Neural cell (in vitro differentiated cells): ENCODE data around the gene NXF3. TPM values are rescaled to one million over a fixed set of nuclear protein-coding genes. Genes with fewer than 3 reads are reported as not detected.
"Not testable (repeated sequence)": the region's sequence is repeated elsewhere in the genome, so short reads cannot be mapped to it uniquely, and the experiment has no call there.

Experiments
- H2AFZ ChIP-seq: fragments of 200-600, 300-800 bp; sonication (generic), shearing (Covaris generic); 2 replicates; pipeline ENCODE4 v1.6.0; 2014; ENCODE audit warnings: low read depth, mild to moderate bottlenecking, antibody characterized with exemption, low read length, moderate library complexity
- H3F3A ChIP-seq: fragments of 200-600 bp; shearing (Covaris generic); 2 replicates; pipeline ENCODE4 v1.6.1; 2016; ENCODE audit warnings: mild to moderate bottlenecking, moderate library complexity, mixed read lengths, antibody characterized with exemption, low read length; ENCODE audit not compliant: insufficient read depth, poor library complexity, severe bottlenecking
- H3K27ac ChIP-seq: fragments of 200-600, 300-800 bp; sonication (generic), shearing (Covaris generic); 2 replicates; pipeline ENCODE4 v1.5.1; 2014; ENCODE audit warnings: mild to moderate bottlenecking, low read length, moderate library complexity
- H3K27me3 ChIP-seq: fragments of 300-800, 200-600 bp; sonication (generic), shearing (Covaris generic); 2 replicates; pipeline ENCODE4 v1.6.0; 2014; ENCODE audit warnings: mild to moderate bottlenecking, low read depth, low read length, moderate library complexity; ENCODE audit not compliant: insufficient read depth
- H3K36me3 ChIP-seq: fragments of 300-800, 200-600 bp; sonication (generic), shearing (Covaris generic); 2 replicates; pipeline ENCODE4 v1.5.1; 2014; ENCODE audit warnings: mild to moderate bottlenecking, antibody characterized with exemption, low read length, moderate library complexity; ENCODE audit not compliant: insufficient read depth
- H3K4me2 ChIP-seq: fragments of 300-800, 200-600 bp; sonication (generic), shearing (Covaris generic); 2 replicates; pipeline ENCODE4 v1.6.0; 2014; ENCODE audit warnings: mild to moderate bottlenecking, low read length
- H3K4me3 ChIP-seq: fragments of 300-800, 200-600 bp; sonication (generic), shearing (Covaris generic); 2 replicates; pipeline ENCODE4 v1.5.1; 2014; ENCODE audit warnings: mild to moderate bottlenecking, low read length, moderate library complexity
- H3K79me2 ChIP-seq: fragments of 200-600 bp; shearing (Covaris generic); replicated peaks from 2 replicates; pipeline ENCODE4 v1.6.0; 2014; ENCODE audit warnings: mild to moderate bottlenecking, low read length, moderate library complexity; ENCODE audit not compliant: insufficient read depth
- H3K9ac ChIP-seq: fragments of 300-800, 200-600 bp; sonication (generic), shearing (Covaris generic); 2 replicates; pipeline ENCODE4 v1.6.1; 2016; ENCODE audit warnings: mild to moderate bottlenecking, low read length, mixed read lengths
- H3K9me2 ChIP-seq: fragments of 200-600 bp; shearing (Covaris generic); 2 replicates; pipeline ENCODE4 v1.6.1; 2016; ENCODE audit warnings: mild to moderate bottlenecking, low read length, mixed read lengths; ENCODE audit not compliant: insufficient read depth
- H3K9me3 ChIP-seq: fragments of 200-600, 300-800 bp; sonication (generic), shearing (Covaris generic); 2 replicates; pipeline ENCODE4 v1.6.1; 2016; ENCODE audit warnings: mild to moderate bottlenecking, mixed run types, low read length, moderate library complexity, mixed read lengths
- H4K20me1 ChIP-seq: fragments of 200-600 bp; shearing (Covaris generic); 2 replicates; pipeline ENCODE4 v1.6.1; 2016; ENCODE audit warnings: mild to moderate bottlenecking, mixed run types; ENCODE audit not compliant: insufficient read depth
- EZH2 ChIP-seq: fragments of 200-600, 300-800 bp; shearing (Covaris generic), sonication (generic); IDR thresholded peaks from 2 replicates; pipeline ENCODE4 v1.6.1; 2014; ENCODE audit warnings: antibody characterized with exemption, low read length, borderline replicate concordance, mild to moderate bottlenecking; ENCODE audit not compliant: insufficient read depth, poor library complexity, severe bottlenecking
- POLR2AphosphoS5 ChIP-seq: IDR thresholded peaks from 2 replicates; pipeline ENCODE4 v1.6.1; 2012
- RAD21 ChIP-seq: fragments of 450-650 bp; conservative IDR thresholded peaks from 2 replicates; pipeline ENCODE4 v1.6.1; 2014; ENCODE audit warnings: antibody characterized with exemption, mild to moderate bottlenecking, moderate library complexity
- REST ChIP-seq: IDR thresholded peaks from 2 replicates; pipeline ENCODE4 v1.6.1; 2012; ENCODE audit warnings: borderline replicate concordance
- TAF1 ChIP-seq: IDR thresholded peaks from 2 replicates; pipeline ENCODE4 v1.6.1; 2012; ENCODE audit warnings: low read depth
- polyA plus RNA-seq: library from polyadenylated mRNA; depleted of rRNA; stranded (reverse); fragments of >200 nt; gene quantifications from 2 replicates; pipeline ENCODE4 v1.2.3, GENCODE V29; 2014

NXF3 gene
- polyA plus RNA-seq, 1 donor from 2014 or later = not detected

GRCh38 chrX:103051260-103051789 is 41.6 kb downstream of the NXF3 start:
- Histone ChIP-seq H3K4me2 (no peak overlapping the region), H2AFZ (no peak overlapping the region), H3K9ac (no peak overlapping the region), H3K27me3 (no peaks in the 10 kb centered on the region), H3F3A (no peaks in the 10 kb centered on the region), H3K9me2 (no peaks in the 10 kb centered on the region), H4K20me1 (no peaks in the 10 kb centered on the region), H3K27ac (no peak overlapping the region), H3K4me3 (no peak overlapping the region), H3K36me3 (no peaks in the 10 kb centered on the region), H3K9me3 (no peaks in the 10 kb centered on the region), H3K79me2 (no peaks in the 10 kb centered on the region)
- TF ChIP-seq POLR2AphosphoS5 = no peak
- TF ChIP-seq RAD21 = no peak
- no peak for TF ChIP-seq EZH2
- no peak for TF ChIP-seq TAF1
- TF ChIP-seq REST = no peak

- H4K20me1 ChIP-seq, H3K9me3 ChIP-seq, H3F3A ChIP-seq, H3K4me3 ChIP-seq, H3K27me3 ChIP-seq, H3K79me2 ChIP-seq, H3K4me2 ChIP-seq, H3K9me2 ChIP-seq, H3K9ac ChIP-seq, H2AFZ ChIP-seq, H3K36me3 ChIP-seq, H3K27ac ChIP-seq: not testable (repeated sequence)
Measured at GRCh38 chrX:103033371-103033770, 59.6 kb downstream of the NXF3 start.

Other genes starting within 250 kb of the NXF3 start
- gene RAB40AL, start 155.9 kb downstream of the NXF3 start, polyA plus RNA-seq = 0.35 TPM in 1 of 2 replicates, not detected in the other
- 1,035 and 1,048 TPM in 2 replicates for gene BEX1, start 29.0 kb downstream of the NXF3 start, polyA plus RNA-seq
- gene BEX4, start 122.0 kb upstream of the NXF3 start, polyA plus RNA-seq = 383 and 417 TPM in 2 replicates
- 145 and 167 TPM in 2 replicates for gene TCEAL8, start 162.0 kb upstream of the NXF3 start, polyA plus RNA-seq
- gene TCEAL5, start 183.6 kb upstream of the NXF3 start, polyA plus RNA-seq = 2.2 and 2.4 TPM in 2 replicates
- 603 and 631 TPM in 2 replicates for gene BEX2, start 217.8 kb upstream of the NXF3 start, polyA plus RNA-seq
- gene TCEAL7, start 237.1 kb upstream of the NXF3 start, polyA plus RNA-seq = 193 and 203 TPM in 2 replicates